Dermis blood vessel endothelial cell (primary cell): Measurements from ENCODE around the gene NPR1. TPM values are rescaled to one million over a fixed set of nuclear protein-coding genes. Genes with fewer than 3 reads are reported as not detected.
"Not testable (repeated sequence)": the region's sequence is repeated elsewhere in the genome, so short reads cannot be mapped to it uniquely, and the experiment has no call there.

Experiments used
- DNase-seq: peaks from one replicate; pipeline ENCODE4 v3.0.0; 2010
- total RNA-seq: library from RNA; depleted of rRNA; stranded (reverse); fragments of >200 nt; gene quantifications from 2 replicates; pipeline ENCODE4 v1.2.3, GENCODE V29; 2014

Gene NPR1
- total RNA-seq = 54.4 and 56.5 TPM in 2 replicates

DNA sequence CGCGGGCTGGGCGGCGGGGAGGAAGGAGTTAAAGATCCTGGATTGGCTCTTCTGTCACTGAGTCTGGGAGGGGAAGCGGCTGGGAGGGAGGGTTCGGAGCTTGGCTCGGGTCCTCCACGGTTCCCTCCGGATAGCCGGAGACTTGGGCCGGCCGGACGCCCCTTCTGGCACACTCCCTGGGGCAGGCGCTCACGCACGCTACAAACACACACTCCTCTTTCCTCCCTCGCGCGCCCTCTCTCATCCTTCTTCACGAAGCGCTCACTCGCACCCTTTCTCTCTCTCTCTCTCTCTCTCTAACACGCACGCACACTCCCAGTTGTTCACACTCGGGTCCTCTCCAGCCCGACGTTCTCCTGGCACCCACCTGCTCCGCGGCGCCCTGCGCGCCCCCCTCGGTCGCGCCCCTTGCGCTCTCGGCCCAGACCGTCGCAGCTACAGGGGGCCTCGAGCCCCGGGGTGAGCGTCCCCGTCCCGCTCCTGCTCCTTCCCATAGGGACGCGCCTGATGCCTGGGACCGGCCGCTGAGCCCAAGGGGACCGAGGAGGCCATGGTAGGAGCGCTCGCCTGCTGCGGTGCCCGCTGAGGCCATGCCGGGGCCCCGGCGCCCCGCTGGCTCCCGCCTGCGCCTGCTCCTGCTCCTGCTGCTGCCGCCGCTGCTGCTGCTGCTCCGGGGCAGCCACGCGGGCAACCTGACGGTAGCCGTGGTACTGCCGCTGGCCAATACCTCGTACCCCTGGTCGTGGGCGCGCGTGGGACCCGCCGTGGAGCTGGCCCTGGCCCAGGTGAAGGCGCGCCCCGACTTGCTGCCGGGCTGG, at the start of gene NPR1:
NPR1 (plus strand) TSS at position 170 of the 818 bp plus-strand sequence; CDS start at position 591, 421 bp downstream.
- DNase-seq = peak; percentile 50

- DNase-seq = no peak
Observed at GRCh38 chr1:153629343-153629665, 49.2 kb upstream of the NPR1 start.

GRCh38 chr1:153629971-153630370, 48.5 kb upstream of the NPR1 start:
- DNase-seq = no peak

GRCh38 chr1:153630384-153630783, 48.1 kb upstream of the NPR1 start:
- DNase-seq = no peak

- DNase-seq = no peak
Observed at GRCh38 chr1:153631047-153632022, 47.2 kb upstream of the NPR1 start.

DNA sequence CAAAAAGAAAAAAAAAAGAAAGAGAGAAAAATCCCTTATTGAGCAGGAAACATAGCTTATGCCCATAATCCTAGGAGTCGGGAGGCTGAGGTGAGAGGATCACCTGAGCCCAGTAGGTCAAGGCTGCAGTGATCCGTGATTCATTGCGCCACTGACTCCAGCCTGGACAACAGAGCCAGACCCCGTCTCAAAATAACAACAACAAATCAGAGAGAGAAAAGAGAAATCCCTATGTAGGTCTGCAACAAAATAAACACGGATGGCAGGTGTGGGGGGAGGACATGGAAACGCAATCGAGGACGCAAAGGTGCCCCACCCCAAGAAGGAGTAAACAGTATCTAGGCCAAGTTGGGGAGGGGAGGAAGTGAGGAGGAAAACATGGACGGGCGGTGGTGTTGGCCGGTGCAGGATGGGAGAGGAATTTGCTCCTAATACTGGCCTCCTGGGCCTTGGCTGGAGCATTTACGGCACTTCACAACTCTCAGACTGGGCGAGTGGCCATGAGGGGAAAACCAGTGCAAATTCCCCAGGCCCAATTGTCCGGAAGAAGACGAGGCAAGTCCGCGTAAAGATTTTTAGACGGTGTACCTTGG, 45.2 kb upstream of the NPR1 start:
- DNase-seq = no peak

DNA sequence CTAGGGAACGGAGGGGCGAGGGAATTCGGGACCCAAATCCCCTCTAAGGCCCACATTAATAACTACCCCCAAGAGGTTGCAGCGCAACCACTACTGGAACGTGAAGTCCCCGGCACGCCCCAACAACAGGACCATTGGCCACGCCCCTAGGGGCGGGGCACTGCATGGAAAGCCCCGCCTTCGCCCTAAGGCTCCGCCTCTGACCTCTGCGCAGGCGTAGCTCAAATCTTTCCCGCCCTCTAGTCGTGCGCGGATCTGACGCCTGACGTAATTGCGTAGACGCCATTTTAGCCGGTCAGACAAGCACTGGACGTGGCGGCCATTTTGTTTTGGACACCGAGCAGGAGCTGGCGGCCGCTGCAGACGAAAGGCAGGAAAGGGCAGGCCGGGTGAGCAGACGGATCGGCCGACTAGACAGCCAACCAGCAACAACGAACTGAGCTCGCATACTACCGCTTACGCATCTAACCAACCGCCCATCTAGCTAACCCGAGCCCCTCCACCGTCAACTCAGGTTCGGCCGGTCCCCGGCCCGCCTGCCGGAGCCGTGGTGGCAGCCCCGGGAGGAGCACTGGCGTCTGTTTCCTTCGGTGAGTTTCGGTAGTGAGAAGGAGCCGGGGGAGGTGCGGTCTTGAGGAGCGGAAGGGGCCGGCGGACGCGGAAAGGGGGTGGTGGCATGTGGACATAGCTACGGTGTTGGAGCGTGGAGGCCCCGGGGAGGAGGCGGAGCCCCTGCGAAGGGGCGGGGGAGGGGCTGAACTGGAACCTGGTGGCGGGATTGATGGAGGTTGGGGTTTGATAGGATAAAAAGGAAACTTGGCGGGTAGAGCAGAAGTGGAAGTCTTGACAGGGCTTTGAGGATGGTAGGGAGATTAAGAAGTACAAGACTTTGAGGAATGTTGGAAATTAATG, 44.5 kb upstream of the NPR1 start, which contains the start of gene CHTOP:
CHTOP (plus strand) TSS at position 313 of the 912 bp plus-strand sequence. CDS start 2,523 bp downstream, outside the sequence.
- peak; percentile 100 for DNase-seq

- no peak for DNase-seq
Observed at GRCh38 chr1:153635872-153636271, 42.6 kb upstream of the NPR1 start.

GRCh38 chr1:153636312-153636711, 42.2 kb upstream of the NPR1 start:
- no peak for DNase-seq

DNA sequence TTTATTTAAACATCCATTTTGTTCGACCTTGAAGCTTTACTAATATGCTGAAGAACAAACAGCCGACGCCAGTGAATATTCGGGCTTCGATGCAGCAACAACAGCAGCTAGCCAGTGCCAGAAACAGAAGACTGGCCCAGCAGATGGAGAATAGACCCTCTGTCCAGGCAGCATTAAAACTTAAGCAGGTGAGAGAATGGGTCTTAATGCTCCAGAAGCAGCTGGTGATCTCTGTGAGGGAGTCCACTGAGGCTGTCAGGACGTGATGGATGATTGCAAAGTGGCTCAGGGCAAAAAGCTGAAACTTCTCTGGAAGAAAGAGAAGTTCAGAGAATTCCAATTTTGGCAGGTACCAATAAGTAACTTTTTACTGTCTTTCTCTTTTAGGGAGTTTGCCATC, 40.2 kb upstream of the NPR1 start:
- no peak for DNase-seq

- DNase-seq = no peak
Observed at GRCh38 chr1:153639280-153639679, 39.2 kb upstream of the NPR1 start.

DNA sequence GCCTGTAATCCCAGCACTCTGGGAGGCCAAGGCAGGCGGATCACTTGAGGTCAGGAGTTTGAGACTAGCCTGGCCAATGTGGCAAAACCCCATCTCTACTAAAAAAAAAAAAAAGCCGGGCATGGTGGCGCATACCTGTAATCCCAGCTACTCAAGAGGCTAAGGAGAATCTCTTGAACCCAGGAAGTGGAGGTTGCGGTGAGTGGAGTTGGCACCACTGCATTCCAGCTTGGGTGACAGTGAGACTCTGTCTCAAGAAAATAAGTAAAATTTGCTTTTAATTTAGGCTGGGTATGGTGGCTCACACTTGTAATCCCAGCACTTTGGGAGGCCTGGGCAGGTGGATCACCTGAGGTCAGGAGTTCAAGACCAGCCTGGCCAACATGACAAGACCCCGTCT, 38.3 kb upstream of the NPR1 start:
- not testable (repeated sequence) for DNase-seq

GRCh38 chr1:153640861-153641260, 37.6 kb upstream of the NPR1 start:
- no peak for DNase-seq

DNA sequence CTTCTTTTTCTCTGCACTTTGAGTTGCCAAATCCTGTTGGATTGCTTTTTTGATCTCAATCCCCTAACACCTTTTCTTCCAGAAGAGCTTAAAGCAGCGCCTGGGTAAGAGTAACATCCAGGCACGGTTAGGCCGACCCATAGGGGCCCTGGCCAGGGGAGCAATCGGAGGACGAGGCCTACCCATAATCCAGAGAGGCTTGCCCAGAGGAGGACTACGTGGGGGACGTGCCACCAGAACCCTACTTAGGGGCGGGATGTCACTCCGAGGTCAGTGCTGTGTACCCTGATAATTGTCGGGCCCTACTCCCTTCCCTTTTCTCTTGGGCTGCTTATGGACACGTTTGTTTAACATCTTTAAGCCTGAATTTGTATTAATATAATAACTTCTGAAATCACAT, 36.3 kb upstream of the NPR1 start:
- no peak for DNase-seq

- DNase-seq = no peak
Observed at GRCh38 chr1:153643100-153643499, 35.4 kb upstream of the NPR1 start.

- DNase-seq = no peak
Observed at GRCh38 chr1:153643816-153644215, 34.7 kb upstream of the NPR1 start.

GRCh38 chr1:153646672-153647345, 31.7 kb upstream of the NPR1 start:
- DNase-seq = no peak

DNA sequence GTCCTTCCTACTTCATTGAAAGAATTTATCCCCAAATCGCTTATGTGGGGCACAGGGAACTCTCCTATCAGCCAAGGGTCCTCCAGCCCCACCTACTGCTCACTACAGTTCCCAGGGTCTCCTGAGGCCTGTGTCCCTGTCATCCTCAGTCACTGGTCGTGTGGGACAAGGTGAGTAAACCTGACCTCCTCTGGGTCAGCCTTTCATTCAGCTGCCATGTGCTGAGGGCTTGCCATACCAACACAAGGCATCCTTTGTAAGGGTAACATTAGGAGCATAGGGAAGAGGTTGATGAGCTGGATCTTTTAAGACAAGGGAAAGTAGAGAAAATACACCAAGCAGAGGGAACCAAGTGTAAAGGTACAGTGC, 31.2 kb upstream of the NPR1 start:
- no peak for DNase-seq

- DNase-seq = no peak
Observed at GRCh38 chr1:153648000-153648643, 30.4 kb upstream of the NPR1 start.

DNA sequence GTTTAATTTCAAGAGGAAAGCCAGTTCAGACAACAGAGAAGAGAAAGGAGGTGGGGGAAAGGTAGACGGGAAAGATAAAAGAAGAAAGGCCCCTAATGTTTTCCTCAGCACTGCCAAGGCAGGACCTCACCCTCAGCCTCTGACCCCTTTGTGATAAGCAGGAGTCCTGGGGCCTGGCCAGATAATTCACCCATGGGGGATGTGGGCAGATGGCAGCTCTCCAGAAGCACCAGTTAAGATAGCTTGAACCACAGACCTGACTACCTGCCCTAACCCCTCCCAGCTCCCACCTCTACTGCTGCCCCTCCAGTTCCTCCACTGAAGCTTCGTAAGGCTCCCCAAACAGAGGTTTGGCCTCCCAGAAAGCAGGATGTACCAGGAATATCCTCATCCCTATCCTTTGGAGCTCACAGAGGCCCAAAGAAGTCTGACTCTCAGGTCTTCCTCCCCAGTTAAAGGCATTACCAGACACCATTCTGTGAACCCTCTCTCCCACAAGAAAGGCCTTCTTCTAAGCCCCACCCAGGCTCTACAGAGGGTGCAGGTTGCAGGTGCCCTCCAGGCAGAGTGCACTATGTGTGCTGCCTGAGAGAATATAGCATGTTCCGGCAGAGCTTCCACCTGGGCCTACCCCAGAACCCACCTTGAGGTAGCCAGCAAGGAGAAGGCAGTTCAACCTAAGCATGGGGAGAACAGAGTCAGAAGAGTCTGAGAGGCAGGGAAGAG, 29.2 kb upstream of the NPR1 start:
- no peak for DNase-seq
